ENCODE measurements around the gene TTC39B.
"Not testable (repeated sequence)": the region's sequence is repeated elsewhere in the genome, so short reads cannot be mapped to it uniquely, and the experiment has no call there.

Gene TTC39B

DNA sequence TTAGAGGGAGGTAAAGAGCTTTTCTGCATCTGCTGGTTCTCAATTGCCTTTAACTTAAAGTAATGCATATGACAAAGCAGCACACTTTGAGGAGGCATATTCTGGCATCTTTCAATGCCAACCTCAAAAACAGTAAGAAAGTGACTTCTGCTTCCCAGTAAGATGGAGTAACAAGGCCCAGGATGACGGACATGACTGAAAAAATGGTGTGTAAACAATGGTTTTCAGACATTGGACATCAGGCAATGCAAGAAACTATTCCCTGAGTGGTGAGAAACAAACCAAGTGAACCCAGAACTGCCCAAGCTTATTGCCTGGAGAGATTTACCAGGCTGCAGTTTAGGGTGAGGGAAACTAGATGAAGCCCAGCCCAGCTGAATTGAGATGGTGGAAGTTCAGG is 39.8 kb upstream of the TTC39B start:
- no peak for DNase-seq (ENCODE audit: low spot score)
- no peak for TF ChIP-seq CTCF (IDR thresholded peaks at IDR 0.05; ENCODE audit: extremely low read depth, insufficient read depth, missing control alignments)
- in situ Hi-C loops (cut with MboI; ENCODE audit: low pct_unique_long_range_greater_than_20kb, low sequenced_read_pairs, unreplicated experiment), result no loop called here

DNA sequence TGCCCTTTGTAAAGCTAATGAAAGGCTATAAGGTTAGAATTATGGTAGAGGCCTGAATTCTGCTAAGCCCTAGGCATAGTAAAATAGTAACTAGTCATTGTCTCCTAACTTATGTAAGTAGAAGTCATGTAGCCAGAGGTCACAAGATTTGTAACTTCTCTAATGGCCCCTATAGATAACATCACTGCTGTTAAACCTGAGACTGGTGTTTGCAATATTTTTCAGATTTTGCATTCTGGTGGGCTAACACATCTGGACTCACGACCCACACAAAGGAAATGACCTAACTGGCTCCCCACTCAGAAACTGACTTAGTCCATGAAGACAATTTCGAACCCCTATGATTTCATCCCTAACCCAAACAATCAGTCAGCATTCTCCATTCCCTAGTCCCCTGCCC is 37.2 kb upstream of the TTC39B start:
- no peak for TF ChIP-seq CTCF (IDR thresholded peaks at IDR 0.05; ENCODE audit: extremely low read depth, insufficient read depth, missing control alignments)
- no peak for DNase-seq (ENCODE audit: low spot score)
- in situ Hi-C loops (cut with MboI; ENCODE audit: low pct_unique_long_range_greater_than_20kb, low sequenced_read_pairs, unreplicated experiment), result no loop called here

DNA sequence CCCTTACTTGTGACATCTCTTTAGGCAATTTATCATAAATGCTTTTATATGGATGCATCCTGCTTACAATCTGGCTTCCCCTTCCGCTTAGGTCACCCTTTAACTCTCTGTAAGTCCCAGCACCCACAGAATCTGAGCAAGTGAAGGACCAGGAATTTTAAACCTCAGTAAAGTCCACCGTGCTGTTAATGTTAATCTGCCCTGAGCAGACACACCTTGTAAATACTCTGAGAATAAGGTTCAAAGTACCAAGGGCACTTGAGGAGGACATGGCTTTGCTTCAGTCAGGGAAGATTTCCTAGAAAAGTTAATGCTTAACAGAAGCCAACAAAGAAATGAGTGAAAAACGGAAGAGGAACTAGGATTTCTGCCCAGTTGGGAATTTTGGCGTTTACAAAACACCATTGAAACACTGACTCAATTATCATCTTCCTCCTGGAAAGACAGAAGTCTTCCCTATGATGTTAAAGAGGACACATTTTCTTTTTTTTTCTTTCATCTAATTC is 26.4 kb upstream of the TTC39B start:
- DNase-seq (ENCODE audit: low spot score), result no peak
- TF ChIP-seq CTCF (IDR thresholded peaks at IDR 0.05; ENCODE audit: extremely low read depth, insufficient read depth, missing control alignments), result no peak
- in situ Hi-C loops (cut with MboI; ENCODE audit: low pct_unique_long_range_greater_than_20kb, low sequenced_read_pairs, unreplicated experiment), result no loop called here

DNA sequence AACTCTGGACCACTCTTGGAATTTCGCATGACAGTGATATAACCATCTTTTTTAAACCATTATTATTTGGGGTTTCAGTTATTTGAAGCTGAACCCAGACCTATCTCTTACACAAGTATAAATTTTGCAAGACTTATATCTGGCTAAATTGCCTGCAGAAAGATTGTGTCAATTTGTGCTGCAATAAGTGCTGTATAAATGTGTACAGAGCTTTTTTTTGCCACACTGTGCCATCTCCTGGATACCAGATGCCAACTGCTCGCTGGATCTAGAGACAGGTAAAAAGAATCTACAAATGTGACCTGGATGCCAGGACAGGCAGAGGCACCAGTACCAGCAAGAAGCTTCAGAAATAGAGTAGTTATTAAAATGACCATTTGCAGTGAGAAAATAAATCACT is 25.9 kb upstream of the TTC39B start:
- DNase-seq (ENCODE audit: low spot score), result no peak
- TF ChIP-seq CTCF (IDR thresholded peaks at IDR 0.05; ENCODE audit: extremely low read depth, insufficient read depth, missing control alignments), result no peak
- in situ Hi-C loops (cut with MboI; ENCODE audit: low pct_unique_long_range_greater_than_20kb, low sequenced_read_pairs, unreplicated experiment), result no loop called here

DNA sequence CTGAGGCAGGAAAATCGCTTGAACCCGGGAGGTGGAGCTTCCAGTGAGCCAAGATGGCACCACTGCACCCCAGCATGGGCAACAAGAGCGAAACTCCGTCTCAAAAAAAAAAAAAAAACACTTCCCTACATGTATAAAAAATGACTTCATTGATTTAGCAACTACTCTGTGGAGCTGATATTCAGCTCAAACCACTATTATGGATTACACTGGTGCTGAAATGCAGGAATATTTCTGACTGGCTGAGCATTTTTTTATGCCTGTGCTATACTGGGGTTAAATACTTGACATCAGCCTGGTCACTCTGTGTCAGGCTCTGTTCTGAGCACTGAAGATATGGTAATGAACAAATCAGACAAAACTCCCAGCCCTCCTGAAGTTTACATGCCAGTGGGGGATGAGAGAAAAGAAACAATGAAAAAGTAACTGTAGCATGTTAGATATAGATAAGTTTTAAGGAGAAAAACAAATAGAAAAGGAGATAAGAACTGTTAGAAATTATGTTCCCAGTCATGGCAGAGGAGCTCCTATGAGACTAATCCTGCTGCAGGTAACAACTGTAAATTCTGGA is 22.6 kb upstream of the TTC39B start:
- TF ChIP-seq CTCF (IDR thresholded peaks at IDR 0.05; ENCODE audit: extremely low read depth, insufficient read depth, missing control alignments), result no peak
- DNase-seq (ENCODE audit: low spot score), result no peak
- in situ Hi-C loops (cut with MboI; ENCODE audit: low pct_unique_long_range_greater_than_20kb, low sequenced_read_pairs, unreplicated experiment), result no loop called here

GRCh38 chr9:15328946-15329345 is 21.9 kb upstream of the TTC39B start:
- no peak for TF ChIP-seq CTCF (IDR thresholded peaks at IDR 0.05; ENCODE audit: extremely low read depth, insufficient read depth, missing control alignments)
- DNase-seq (ENCODE audit: low spot score), result no peak
- in situ Hi-C loops (cut with MboI; ENCODE audit: low pct_unique_long_range_greater_than_20kb, low sequenced_read_pairs, unreplicated experiment), result no loop called here

GRCh38 chr9:15322695-15323094 is 15.7 kb upstream of the TTC39B start:
- DNase-seq (ENCODE audit: low spot score); in situ Hi-C loops (cut with MboI; ENCODE audit: low pct_unique_long_range_greater_than_20kb, low sequenced_read_pairs, unreplicated experiment): not testable (repeated sequence)

GRCh38 chr9:15319661-15320060 is 12.6 kb upstream of the TTC39B start:
- DNase-seq (ENCODE audit: low spot score); in situ Hi-C loops (cut with MboI; ENCODE audit: low pct_unique_long_range_greater_than_20kb, low sequenced_read_pairs, unreplicated experiment): not testable (repeated sequence)
